Kidney glomerular epithelial cell (primary cell): ENCODE measurements around the gene ZCCHC8.
"Not testable (repeated sequence)": the region's sequence is repeated elsewhere in the genome, so short reads cannot be mapped to it uniquely, and the experiment has no call there.

Experiments used
- DNase-seq: peaks from one replicate; lab custom pipeline; 2025; lab: John Stamatoyannopoulos, UW

Gene ZCCHC8

GRCh38 chr12:122508163-122508562 is 7.4 kb upstream of the ZCCHC8 start:
- DNase-seq, result no peak

GRCh38 chr12:122506393-122506938 is 5.7 kb upstream of the ZCCHC8 start:
- no peak for DNase-seq

GRCh38 chr12:122505419-122506051 is 4.8 kb upstream of the ZCCHC8 start:
- DNase-seq, result no peak

GRCh38 chr12:122503783-122504590 is 3.3 kb upstream of the ZCCHC8 start:
- no peak for DNase-seq

- DNase-seq, result no peak
Measured at GRCh38 chr12:122503147-122503751, 2.5 kb upstream of the ZCCHC8 start.

- DNase-seq, result no peak
Measured at GRCh38 chr12:122501489-122501989, 807 bp upstream of the ZCCHC8 start.

- peak; percentile 37 for DNase-seq
Measured at GRCh38 chr12:122499991-122500684, 594 bp downstream of the ZCCHC8 start.

GRCh38 chr12:122495258-122495657 is 5.5 kb downstream of the ZCCHC8 start:
- no peak for DNase-seq

- not testable (repeated sequence) for DNase-seq
Measured at GRCh38 chr12:122493222-122493621, 7.5 kb downstream of the ZCCHC8 start.

- no peak for DNase-seq
Measured at GRCh38 chr12:122491991-122492390, 8.7 kb downstream of the ZCCHC8 start.

GRCh38 chr12:122489038-122489437 is 11.7 kb downstream of the ZCCHC8 start:
- DNase-seq, result no peak

GRCh38 chr12:122487807-122488206 is 12.9 kb downstream of the ZCCHC8 start:
- not testable (repeated sequence) for DNase-seq

- no peak for DNase-seq
Measured at GRCh38 chr12:122486805-122487426, 13.8 kb downstream of the ZCCHC8 start.

- not testable (repeated sequence) for DNase-seq
Measured at GRCh38 chr12:122486360-122486759, 14.4 kb downstream of the ZCCHC8 start.

- DNase-seq, result not testable (repeated sequence)
Measured at GRCh38 chr12:122484385-122484784, 16.3 kb downstream of the ZCCHC8 start.

GRCh38 chr12:122483969-122484368 is 16.8 kb downstream of the ZCCHC8 start:
- no peak for DNase-seq

GRCh38 chr12:122481861-122482260 is 18.9 kb downstream of the ZCCHC8 start:
- DNase-seq, result no peak

- DNase-seq, result no peak
Measured at GRCh38 chr12:122480753-122481152, 20.0 kb downstream of the ZCCHC8 start.

GRCh38 chr12:122474324-122474716 is 26.4 kb downstream of the ZCCHC8 start:
- DNase-seq, result no peak

GRCh38 chr12:122473543-122474323 is 27.0 kb downstream of the ZCCHC8 start:
- peak; percentile 22 for DNase-seq
